ENCODE data around the gene SPTLC1.

DNA sequence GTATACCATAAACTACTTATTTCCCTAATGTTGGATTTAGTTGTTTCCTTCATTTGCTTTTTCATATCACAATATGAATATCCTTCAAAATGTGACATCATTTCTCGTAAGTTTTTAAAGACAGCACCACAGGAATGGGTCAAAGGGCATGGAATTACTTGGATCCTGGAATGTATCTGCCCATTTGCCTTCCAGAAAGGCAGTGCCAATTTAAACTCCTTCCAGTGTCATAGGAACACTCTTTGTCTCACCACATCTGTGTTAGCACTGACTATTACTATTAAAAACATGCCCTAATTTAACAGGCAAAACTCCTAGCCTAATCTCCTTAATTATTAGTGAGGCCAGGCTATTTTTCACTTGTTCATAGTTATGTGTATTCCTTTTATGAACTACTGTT lies 58.0 kb downstream of the SPTLC1 start:
- TF ChIP-seq POLR2A (IDR thresholded peaks at IDR 0.05; ENCODE audit: low read length) (no peak), GATA1 (IDR thresholded peaks at IDR 0.05; ENCODE audit: low read depth, low read length) (no peak)

Measured in erythroblast (primary cell).